Trophoblast cell (in vitro differentiated cells and primary cell): ENCODE measurements around the gene PTPRZ1.

Experiments
- DNase-seq, 2 donors: peaks; one replicate each; pipeline ENCODE4 v3.0.0-alpha.2; 2016
- H2AFZ ChIP-seq: 2 replicates; pipeline ENCODE4 v1.6.1; 2013; ENCODE audit warnings: low read length, moderate library complexity, mild to moderate bottlenecking; ENCODE audit not compliant: insufficient read depth, poor library complexity
- H2AK5ac ChIP-seq: 2 replicates; pipeline ENCODE4 v1.6.1; 2013; ENCODE audit warnings: mild to moderate bottlenecking, low read length
- H2BK120ac ChIP-seq: 2 replicates; pipeline ENCODE4 v1.6.1; 2013; ENCODE audit warnings: low read length, mild to moderate bottlenecking, moderate library complexity; ENCODE audit not compliant: insufficient read depth, poor library complexity
- H2BK12ac ChIP-seq: 2 replicates; pipeline ENCODE4 v1.6.1; 2013; ENCODE audit warnings: mild to moderate bottlenecking, low read length, moderate library complexity
- H2BK5ac ChIP-seq: 2 replicates; pipeline ENCODE4 v1.6.1; 2013; ENCODE audit warnings: low read length, low read depth, moderate library complexity, mild to moderate bottlenecking; ENCODE audit not compliant: poor library complexity
- H3K14ac ChIP-seq: 2 replicates; pipeline ENCODE4 v1.6.1; 2013; ENCODE audit warnings: mild to moderate bottlenecking, low read length
- H3K18ac ChIP-seq: 2 replicates; pipeline ENCODE4 v1.6.1; 2013; ENCODE audit warnings: mild to moderate bottlenecking, low read length
- H3K23ac ChIP-seq: 2 replicates; pipeline ENCODE4 v1.6.1; 2013; ENCODE audit warnings: low read length
- H3K27ac ChIP-seq: 2 replicates; pipeline ENCODE4 v1.5.1; 2013; ENCODE audit warnings: low read depth, mild to moderate bottlenecking, inconsistent platforms, low read length, moderate library complexity
- H3K27me3 ChIP-seq: 2 replicates; pipeline ENCODE4 v1.6.1; 2013; ENCODE audit warnings: inconsistent platforms, mild to moderate bottlenecking, low read length, moderate library complexity; ENCODE audit not compliant: insufficient read depth
- H3K36me3 ChIP-seq, 2 experiments: 1 replicate in 1 of 2; 2 replicates in 1 of 2; pipeline ENCODE4 v1.6.1; 2013; ENCODE audit warnings: low read length in 2 of 2, mild to moderate bottlenecking in 2 of 2, moderate library complexity in 1 of 2; ENCODE audit not compliant: insufficient read depth in 2 of 2, control insufficient read depth in 1 of 2
- H3K4ac ChIP-seq: 2 replicates; pipeline ENCODE4 v1.6.1; 2013; ENCODE audit warnings: low read depth, mild to moderate bottlenecking, low read length, moderate library complexity
- H3K4me1 ChIP-seq, 2 experiments: 1 replicate in 1 of 2; 2 replicates in 1 of 2; pipeline ENCODE4 v1.6.1; 2013; ENCODE audit warnings: low read length in 2 of 2, mild to moderate bottlenecking in 2 of 2, moderate library complexity in 1 of 2; ENCODE audit not compliant: insufficient read depth in 2 of 2, control insufficient read depth in 1 of 2
- H3K4me2 ChIP-seq: 2 replicates; pipeline ENCODE4 v1.6.1; 2013; ENCODE audit warnings: inconsistent platforms, mild to moderate bottlenecking, low read length, moderate library complexity
- H3K4me3 ChIP-seq: 2 replicates; pipeline ENCODE4 v1.5.1; 2013; ENCODE audit warnings: mild to moderate bottlenecking, low read depth, low read length, inconsistent platforms
- H3K79me1 ChIP-seq: one replicate; pipeline ENCODE4 v1.6.1; 2013; ENCODE audit warnings: low read length
- H3K79me2 ChIP-seq: 2 replicates; pipeline ENCODE4 v1.6.1; 2013; ENCODE audit warnings: low read length, mild to moderate bottlenecking; ENCODE audit not compliant: control insufficient read depth, insufficient read depth, poor library complexity
- H3K9ac ChIP-seq: 2 replicates; pipeline ENCODE4 v1.6.1; 2013; ENCODE audit warnings: mild to moderate bottlenecking, low read length
- H3K9me3 ChIP-seq: 2 replicates; pipeline ENCODE4 v1.6.1; 2013; ENCODE audit warnings: low read depth, mild to moderate bottlenecking, control low read depth, inconsistent platforms, low read length; ENCODE audit not compliant: insufficient read depth
- H4K12ac ChIP-seq: 2 replicates; pipeline ENCODE4 v1.6.1; 2013; ENCODE audit warnings: low read depth, mild to moderate bottlenecking, low read length, moderate library complexity
- H4K8ac ChIP-seq: 2 replicates; pipeline ENCODE4 v1.6.1; 2013; ENCODE audit warnings: low read depth, mild to moderate bottlenecking, low read length, moderate library complexity
- H4K91ac ChIP-seq: one replicate; pipeline ENCODE4 v1.6.1; 2013; ENCODE audit warnings: low read depth, mild to moderate bottlenecking, low read length, moderate library complexity
- WGBS: extraction: QIAGEN DNeasy Blood & Tissue Kit; methylation state at CpG from one replicate; pipeline ENCODE4 v1.1.7; 2013; ENCODE audit warnings: missing lambda C conversion rate; ENCODE audit not compliant: insufficient read length, insufficient coverage; ENCODE audit errors: extremely low coverage; 5-methylcytosine and 5-hydroxymethylcytosine counted together

Gene PTPRZ1

DNA sequence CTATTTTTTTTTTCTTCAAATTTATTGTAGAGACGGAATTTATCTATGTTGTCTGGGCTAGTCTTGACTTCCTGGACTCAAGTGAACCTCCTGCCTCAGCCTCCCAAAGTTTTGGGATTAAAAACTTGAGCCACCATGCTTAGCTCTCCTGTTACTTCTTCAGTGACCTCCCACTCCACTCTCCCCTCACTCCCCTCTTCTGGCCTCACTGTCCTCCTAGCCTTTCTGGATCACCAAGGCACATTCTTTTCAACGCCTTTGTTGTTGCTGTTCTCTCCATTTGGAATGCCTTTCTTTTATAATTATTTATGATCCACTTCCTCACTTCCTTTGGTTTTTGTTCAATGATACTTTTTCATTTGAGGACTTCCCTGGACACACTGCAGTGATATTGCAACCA lies 17.9 kb downstream of the PTPRZ1 start:
- no peak for DNase-seq
- H3K14ac ChIP-seq: no peak overlapping the region
- no peak overlapping the region for H3K27ac ChIP-seq
- H3K9ac ChIP-seq: no peak overlapping the region
- no peak overlapping the region for H4K91ac ChIP-seq
- no peaks in the 10 kb centered on the region for H3K9me3 ChIP-seq
- H3K23ac ChIP-seq: no peak overlapping the region
- WGBS: no CpG with 5 or more reads among the region's 2 CpGs
- no peak overlapping the region for H3K18ac ChIP-seq
- no peaks in the 10 kb centered on the region for H3K27me3 ChIP-seq
- H3K4me2 ChIP-seq: no peak overlapping the region
- no peak overlapping the region for H4K8ac ChIP-seq
- no peak overlapping the region for H2AK5ac ChIP-seq
- H4K12ac ChIP-seq: no peak overlapping the region
- H2AFZ ChIP-seq: no peak overlapping the region
- H3K4me3 ChIP-seq: no peak overlapping the region
- no peaks in the 10 kb centered on the region for H3K36me3 ChIP-seq
- no peaks in the 10 kb centered on the region for H3K4me1 ChIP-seq
- H2BK12ac ChIP-seq: no peak overlapping the region
- no peak overlapping the region for H2BK120ac ChIP-seq
- no peak overlapping the region for H3K4ac ChIP-seq
- H3K79me2 ChIP-seq: no peaks in the 10 kb centered on the region
- H3K79me1 ChIP-seq: no peaks in the 10 kb centered on the region
- no peak overlapping the region for H2BK5ac ChIP-seq

DNA sequence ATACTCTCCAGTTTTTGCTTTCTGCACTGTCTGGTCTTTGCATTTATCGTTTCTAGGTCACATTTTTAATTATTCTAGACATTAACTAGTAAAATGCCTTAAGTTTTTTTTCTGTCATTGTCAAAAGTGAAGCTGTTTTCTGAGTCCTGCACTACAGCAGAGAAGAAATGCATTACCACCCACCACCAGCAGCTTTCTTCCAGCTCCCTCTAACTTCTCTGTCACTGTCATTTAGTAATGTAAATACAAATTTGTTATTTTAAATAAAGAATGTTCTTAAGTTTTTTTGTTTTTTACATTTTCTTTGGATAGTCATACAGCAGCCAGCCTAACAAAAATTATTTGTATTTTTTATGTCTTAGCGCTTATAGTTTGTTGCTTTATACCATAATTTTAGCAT lies 18.8 kb downstream of the PTPRZ1 start:
- Histone ChIP-seq H3K23ac (no peak overlapping the region), H3K18ac (no peak overlapping the region), H4K12ac (no peak overlapping the region), H3K27ac (no peak overlapping the region), H3K4ac (no peak overlapping the region), H3K4me2 (no peak overlapping the region), H4K8ac (no peak overlapping the region), H2BK120ac (no peak overlapping the region), H3K4me3 (no peak overlapping the region), H2AFZ (no peak overlapping the region), H4K91ac (no peak overlapping the region), H3K9ac (no peak overlapping the region), H3K4me1 (no peaks in the 10 kb centered on the region), H3K36me3 (no peaks in the 10 kb centered on the region), H3K27me3 (no peaks in the 10 kb centered on the region), H3K79me1 (no peaks in the 10 kb centered on the region), H2AK5ac (no peak overlapping the region), H3K79me2 (no peaks in the 10 kb centered on the region), H3K14ac (no peak overlapping the region), H3K9me3 (no peaks in the 10 kb centered on the region), H2BK12ac (no peak overlapping the region), H2BK5ac (no peak overlapping the region)
- no CpG with 5 or more reads among the region's 2 CpGs for WGBS
- DNase-seq: no peak

DNA sequence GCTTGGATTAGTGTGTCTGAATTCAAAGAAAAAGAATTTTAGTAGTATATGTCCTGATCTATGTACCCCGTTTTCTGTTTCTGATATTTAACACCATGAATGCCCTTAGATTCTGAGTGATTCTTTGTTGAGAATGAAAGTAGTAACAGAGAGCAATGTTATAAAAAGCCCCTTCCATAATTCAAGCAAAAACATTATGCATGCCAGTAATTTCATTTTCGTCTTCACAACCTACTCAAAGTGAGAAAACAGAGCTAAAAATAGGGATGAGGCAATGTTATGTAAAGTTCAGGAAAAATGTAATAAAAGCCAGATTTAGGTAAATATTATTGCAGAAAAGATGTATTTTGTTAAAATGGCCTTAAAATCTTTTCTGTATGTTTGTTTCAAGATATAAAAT lies 28.1 kb downstream of the PTPRZ1 start:
- no peak overlapping the region for H4K91ac ChIP-seq
- H3K23ac ChIP-seq: no peak overlapping the region
- no CpG with 5 or more reads among the region's 2 CpGs for WGBS
- no peak overlapping the region for H2BK5ac ChIP-seq
- H2AK5ac ChIP-seq: no peak overlapping the region
- no peak overlapping the region for H2BK12ac ChIP-seq
- H2AFZ ChIP-seq: no peak overlapping the region
- no peaks in the 10 kb centered on the region for H3K79me1 ChIP-seq
- H3K4me3 ChIP-seq: no peak overlapping the region
- H2BK120ac ChIP-seq: no peak overlapping the region
- no peak overlapping the region for H4K12ac ChIP-seq
- H3K4ac ChIP-seq: no peak overlapping the region
- H3K27ac ChIP-seq: no peak overlapping the region
- H3K18ac ChIP-seq: no peak overlapping the region
- no peaks in the 10 kb centered on the region for H3K9me3 ChIP-seq
- no peaks in the 10 kb centered on the region for H3K4me1 ChIP-seq
- no peak overlapping the region for H3K4me2 ChIP-seq
- no peaks in the 10 kb centered on the region for H3K79me2 ChIP-seq
- no peak overlapping the region for H3K9ac ChIP-seq
- H3K27me3 ChIP-seq: no peaks in the 10 kb centered on the region
- no peaks in the 10 kb centered on the region for H3K36me3 ChIP-seq
- DNase-seq: no peak
- H3K14ac ChIP-seq: no peak overlapping the region
- H4K8ac ChIP-seq: no peak overlapping the region

DNA sequence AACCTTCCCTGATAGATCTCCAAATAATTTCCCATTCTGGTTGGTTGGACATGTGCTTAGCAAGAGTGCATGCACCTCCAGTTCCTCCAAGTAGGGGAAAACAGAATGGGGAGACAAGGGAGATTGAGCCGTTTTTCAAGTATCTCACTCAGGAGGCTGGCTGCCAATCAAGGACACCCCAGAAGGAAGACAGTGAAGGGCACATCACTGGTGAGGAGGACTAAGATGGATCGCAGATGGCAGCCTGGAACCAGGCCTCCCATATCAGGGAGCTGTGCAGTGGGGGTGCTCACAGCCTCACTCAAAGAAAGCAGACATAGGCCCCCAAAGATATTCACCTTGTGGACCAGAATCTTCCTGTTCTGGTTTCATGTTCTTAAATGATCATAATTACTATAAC lies 31.2 kb downstream of the PTPRZ1 start:
- Histone ChIP-seq H3K4me2 (no peak overlapping the region), H3K4me3 (no peak overlapping the region), H3K79me2 (no peaks in the 10 kb centered on the region), H4K12ac (no peak overlapping the region), H3K4ac (no peak overlapping the region), H3K23ac (no peak overlapping the region), H3K18ac (no peak overlapping the region), H3K79me1 (no peaks in the 10 kb centered on the region), H2AFZ (no peak overlapping the region), H2AK5ac (no peak overlapping the region), H4K8ac (no peak overlapping the region), H2BK12ac (no peak overlapping the region), H2BK120ac (no peak overlapping the region), H3K4me1 (no peaks in the 10 kb centered on the region), H3K27me3 (no peaks in the 10 kb centered on the region), H3K27ac (no peak overlapping the region), H3K14ac (no peak overlapping the region), H3K9me3 (no peaks in the 10 kb centered on the region), H2BK5ac (no peak overlapping the region), H3K36me3 (no peaks in the 10 kb centered on the region), H4K91ac (no peak overlapping the region), H3K9ac (no peak overlapping the region)
- no CpG with 5 or more reads among the region's 2 CpGs for WGBS
- no peak for DNase-seq

DNA sequence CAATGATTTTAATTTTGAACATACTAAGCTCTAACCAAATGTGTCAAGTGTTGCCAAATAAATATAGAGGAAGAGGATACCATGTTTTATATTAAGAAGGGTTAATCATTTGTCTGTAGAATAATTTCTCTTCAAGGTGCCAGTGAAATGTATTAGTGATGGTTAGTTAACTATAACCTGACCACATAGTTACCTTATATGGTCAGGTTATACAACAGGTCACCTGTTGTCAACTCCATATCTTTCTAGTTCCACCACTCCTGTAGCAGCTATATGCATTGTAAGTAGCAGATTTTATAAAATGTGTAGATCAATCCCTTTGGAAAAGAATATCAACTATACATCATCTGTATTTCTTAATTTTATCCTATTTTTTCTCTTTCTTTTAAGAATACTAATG lies 35.1 kb downstream of the PTPRZ1 start:
- Histone ChIP-seq H4K91ac (no peak overlapping the region), H3K79me1 (no peaks in the 10 kb centered on the region), H2BK5ac (no peak overlapping the region)

More for the DNA sequence above, 35.1 kb downstream of the PTPRZ1 start:
- no peak overlapping the region for H2AK5ac ChIP-seq
- H3K36me3 ChIP-seq: no peaks in the 10 kb centered on the region
- no peak for DNase-seq
- H2BK12ac ChIP-seq: no peak overlapping the region
- H3K4me2 ChIP-seq: no peak overlapping the region
- H4K8ac ChIP-seq: no peak overlapping the region
- no peak overlapping the region for H3K4me3 ChIP-seq
- no peak overlapping the region for H3K9ac ChIP-seq
- H3K79me2 ChIP-seq: no peaks in the 10 kb centered on the region
- H3K4ac ChIP-seq: no peak overlapping the region
- no peak overlapping the region for H2AFZ ChIP-seq
- no peak overlapping the region for H2BK120ac ChIP-seq
- no peaks in the 10 kb centered on the region for H3K4me1 ChIP-seq
- H3K27me3 ChIP-seq: no peaks in the 10 kb centered on the region
- no peak overlapping the region for H3K27ac ChIP-seq
- H3K18ac ChIP-seq: no peak overlapping the region
- H3K9me3 ChIP-seq: no peaks in the 10 kb centered on the region
- H3K14ac ChIP-seq: no peak overlapping the region
- H3K23ac ChIP-seq: no peak overlapping the region
- H4K12ac ChIP-seq: no peak overlapping the region
